GM19455 (cell line): ENCODE results near the gene EEFSEC.

Experiments
- ATAC-seq: cut with Tn5 transposase; IDR thresholded peaks from one replicate; pipeline ENCODE4 v1.9.1; 2021; ENCODE audit not compliant: unreplicated experiment

Gene EEFSEC

GRCh38 chr3:128329491-128330213 lies 176.4 kb downstream of the EEFSEC start:
- ATAC-seq: no peak

GRCh38 chr3:128330214-128330842 lies 177.0 kb downstream of the EEFSEC start:
- ATAC-seq: no peak

- no peak for ATAC-seq
Measured at GRCh38 chr3:128334086-128334645, 180.9 kb downstream of the EEFSEC start.

DNA sequence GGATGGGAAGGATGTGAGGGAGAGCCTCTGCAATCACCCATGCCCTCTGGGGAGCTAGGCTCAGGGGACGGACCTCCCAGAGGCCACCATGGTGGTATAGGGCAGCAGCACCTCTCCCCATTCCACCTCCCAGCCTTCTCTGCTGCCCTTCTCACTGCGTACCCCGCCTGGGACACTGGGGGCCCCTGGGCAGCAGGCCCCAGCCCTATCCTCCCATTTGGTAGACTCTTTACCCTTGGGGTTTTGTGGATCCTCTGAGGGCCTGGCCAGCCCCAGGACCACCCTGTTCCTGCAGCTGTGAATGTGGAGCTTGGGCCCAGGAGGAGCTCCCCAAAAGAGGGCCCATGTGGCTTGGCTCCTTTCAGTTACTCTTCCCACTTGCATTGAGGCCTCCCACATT lies 181.5 kb downstream of the EEFSEC start:
- ATAC-seq: no peak

DNA sequence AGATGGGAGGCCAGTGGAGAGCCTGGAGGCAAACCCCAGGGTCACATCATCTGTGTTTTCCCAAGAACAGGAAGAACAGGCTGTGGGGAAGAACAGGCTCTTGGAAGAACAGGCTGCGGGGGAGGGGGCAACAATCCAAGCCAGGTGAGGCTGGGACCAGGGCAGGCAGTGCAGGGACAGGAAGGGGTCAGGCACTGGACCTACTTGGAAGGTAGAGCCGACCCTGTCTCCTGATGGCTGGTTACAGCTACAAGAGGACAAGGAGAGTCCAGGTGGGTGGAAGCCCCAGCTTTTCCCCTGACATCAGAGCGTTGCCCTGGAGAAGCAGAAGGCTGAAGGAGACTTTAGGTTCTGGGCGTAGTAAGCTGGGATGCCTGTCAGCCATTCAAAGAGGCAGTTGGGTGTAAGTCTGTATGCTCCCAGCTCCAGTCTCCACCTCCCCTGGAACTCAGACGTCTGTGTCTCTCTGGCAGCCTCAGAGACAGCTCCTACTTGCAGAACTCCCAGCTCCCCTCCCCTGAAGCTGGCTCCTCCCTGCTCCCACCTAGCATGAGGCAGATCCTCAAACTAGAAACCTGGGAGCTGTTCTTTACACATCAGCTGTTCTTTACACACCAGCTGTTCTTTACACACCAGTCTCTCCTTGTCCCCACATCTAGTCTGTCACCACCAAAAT lies 182.5 kb downstream of the EEFSEC start:
- no peak for ATAC-seq

- ATAC-seq: no peak
Measured at GRCh38 chr3:128336337-128337156, 183.3 kb downstream of the EEFSEC start.

- no peak for ATAC-seq
Measured at GRCh38 chr3:128337305-128337704, 184.0 kb downstream of the EEFSEC start.

GRCh38 chr3:128338536-128339330 lies 185.5 kb downstream of the EEFSEC start:
- no peak for ATAC-seq

DNA sequence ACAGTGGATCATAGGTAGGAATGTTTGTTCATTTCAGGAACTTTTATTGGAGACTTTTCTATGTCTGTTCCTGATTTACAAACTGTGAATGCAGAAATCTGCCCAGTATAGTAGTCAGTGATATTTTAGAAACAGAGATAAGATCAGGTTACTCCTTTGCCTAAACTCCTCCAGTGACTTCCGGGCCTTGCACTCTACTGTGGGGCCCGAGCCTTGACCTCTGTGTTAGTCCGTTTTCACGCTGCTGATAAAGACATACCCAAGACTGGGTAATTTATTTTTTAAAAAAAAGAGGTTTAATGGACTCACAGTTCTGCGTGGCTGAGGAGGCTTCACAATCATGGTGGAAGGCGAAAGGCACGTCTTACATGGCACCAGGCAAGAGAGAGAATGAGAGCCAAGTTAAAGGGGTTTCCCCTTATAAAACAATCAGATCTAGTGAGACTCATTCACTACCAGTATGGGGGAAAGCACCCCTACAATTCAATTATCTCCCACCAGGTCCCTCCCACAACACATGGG lies 186.3 kb downstream of the EEFSEC start:
- no peak for ATAC-seq

DNA sequence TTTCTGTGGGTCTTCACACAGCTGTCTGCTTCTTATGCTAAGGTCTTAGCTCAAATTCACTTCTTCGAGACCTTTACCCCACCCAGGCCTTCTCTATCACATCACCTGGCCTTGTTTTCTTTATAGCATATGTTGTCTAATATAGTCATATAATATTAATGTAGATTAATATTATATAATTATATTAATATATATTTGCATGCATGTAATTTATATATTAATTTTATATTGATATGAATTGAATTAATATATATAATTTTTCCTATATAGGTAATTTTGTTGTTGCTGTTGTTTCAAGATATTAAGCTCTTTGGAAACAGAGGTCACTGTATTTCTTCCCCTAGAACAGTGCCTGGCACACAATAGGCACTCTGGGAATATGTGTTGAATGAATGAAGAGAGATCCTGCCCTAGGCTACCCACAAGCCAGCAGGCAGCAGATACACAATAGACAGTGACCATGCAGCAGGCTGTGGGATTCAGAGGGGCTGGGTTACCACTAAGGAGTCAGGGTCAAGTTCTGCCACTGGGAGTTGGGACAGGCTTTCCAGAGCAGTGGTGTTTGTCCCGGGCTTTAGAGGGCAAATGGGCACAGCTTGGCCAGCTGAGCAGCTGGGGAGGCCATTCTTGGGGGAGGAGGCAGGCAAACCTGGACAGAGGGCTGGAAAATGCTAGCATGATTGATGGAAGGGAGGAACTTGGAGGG lies 187.1 kb downstream of the EEFSEC start:
- no peak for ATAC-seq

DNA sequence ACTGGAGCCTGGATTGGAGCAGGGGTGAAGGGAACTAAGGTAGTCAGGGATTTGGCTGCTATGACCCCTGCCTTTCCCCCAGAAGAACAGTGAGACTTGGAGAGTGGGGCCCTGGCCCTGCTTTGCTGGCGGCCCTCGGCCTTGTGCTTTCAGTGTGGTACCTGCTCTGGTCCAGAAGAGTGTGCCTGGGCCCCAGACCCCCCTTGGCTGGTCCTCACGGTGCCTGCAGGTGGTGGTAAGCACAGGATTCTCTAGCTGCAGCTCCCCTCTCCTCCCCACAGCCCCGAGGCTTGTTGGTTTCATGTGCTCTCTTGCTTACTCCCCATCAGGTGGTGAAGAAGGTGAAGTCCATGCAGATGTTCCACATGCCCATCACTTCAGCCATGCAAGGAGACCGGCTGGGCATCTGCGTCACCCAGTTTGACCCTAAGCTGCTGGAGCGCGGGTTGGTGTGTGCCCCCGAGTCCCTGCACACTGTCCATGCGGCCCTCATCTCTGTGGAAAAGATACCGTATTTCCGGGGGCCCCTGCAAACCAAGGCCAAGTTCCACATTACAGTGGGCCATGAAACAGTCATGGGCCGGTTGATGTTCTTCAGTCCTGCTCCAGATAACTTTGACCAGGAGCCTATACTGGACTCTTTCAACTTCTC lies 187.7 kb downstream of the EEFSEC start:
- ATAC-seq: no peak

GRCh38 chr3:128341659-128342395 lies 188.5 kb downstream of the EEFSEC start:
- no peak for ATAC-seq

DNA sequence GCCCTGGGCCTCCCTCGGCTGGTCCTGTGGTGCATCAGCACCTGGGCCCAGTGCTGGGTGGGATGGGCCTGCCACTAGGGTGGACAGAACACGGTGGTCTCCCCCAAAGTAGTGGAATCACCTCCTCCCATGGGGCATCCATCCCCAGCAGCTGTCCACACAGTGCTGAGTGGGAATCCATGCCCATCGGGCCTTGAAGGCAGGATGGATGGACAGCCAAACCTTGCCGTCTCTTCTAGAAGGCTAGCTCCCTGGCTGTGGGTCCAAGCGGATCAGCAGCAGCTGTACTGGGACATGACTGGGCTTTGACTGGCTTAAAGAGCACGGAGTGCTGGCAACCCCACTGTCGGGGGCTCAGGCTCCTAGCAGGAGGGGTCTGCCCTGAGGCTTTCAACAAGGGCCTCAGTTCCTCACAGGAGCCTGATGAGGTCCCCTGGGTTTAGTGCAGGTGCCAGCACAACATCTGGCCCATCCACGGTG lies 189.5 kb downstream of the EEFSEC start:
- no peak for ATAC-seq

DNA sequence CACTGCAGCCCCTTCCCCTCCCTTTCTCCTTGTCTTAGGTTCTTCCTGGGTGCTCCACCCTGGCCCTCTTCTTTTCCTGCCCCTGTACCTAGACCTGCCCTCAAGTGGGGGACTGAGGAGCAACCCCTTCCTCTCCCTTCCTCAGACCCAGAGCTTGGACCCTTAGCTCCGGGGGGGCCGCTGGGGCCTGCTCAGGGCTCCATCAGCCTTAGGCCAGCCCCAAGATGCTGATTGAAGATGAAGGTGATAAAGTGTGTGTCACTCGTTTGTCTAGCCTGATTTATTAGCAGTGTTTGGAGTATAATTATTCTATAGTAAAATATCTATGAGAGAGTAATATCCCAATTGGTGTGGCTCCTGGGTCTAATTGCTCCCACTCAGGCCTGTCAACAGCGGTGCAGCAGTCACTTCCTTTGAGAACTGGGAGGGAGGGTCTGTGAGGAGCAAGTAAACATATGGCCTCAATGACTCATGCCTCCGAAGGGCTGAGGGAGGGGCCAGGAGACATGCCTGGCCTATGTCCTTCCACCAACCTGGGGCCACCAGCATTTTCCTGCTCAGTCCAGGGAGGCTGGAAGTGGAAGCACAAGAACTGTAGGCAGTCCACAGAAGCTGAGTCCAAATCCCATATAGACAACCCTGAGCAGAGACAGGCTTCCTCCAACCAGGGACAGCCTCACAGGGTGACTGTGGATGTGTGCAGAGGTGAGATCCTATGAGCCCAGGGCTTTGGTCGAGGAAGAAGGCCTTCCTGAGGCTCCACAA lies 190.2 kb downstream of the EEFSEC start:
- ATAC-seq: no peak

- ATAC-seq: no peak
Measured at GRCh38 chr3:128344052-128344735, 190.9 kb downstream of the EEFSEC start.

GRCh38 chr3:128345196-128345595 lies 191.9 kb downstream of the EEFSEC start:
- no peak for ATAC-seq

GRCh38 chr3:128346562-128346961 lies 193.3 kb downstream of the EEFSEC start:
- no peak for ATAC-seq
